Posterior vena cava (tissue), 2 donors: Measurements from ENCODE around the gene SPR. TPM values are rescaled to one million over a fixed set of nuclear protein-coding genes. Genes with fewer than 3 reads are reported as not detected.

Experiments
- DNase-seq: peaks from one replicate; pipeline ENCODE4 v3.0.0-alpha.2; 2020; ENCODE audit warnings: low spot score
- intact Hi-C, 2 donors: fragments of 100-400 bp; cut with DNase I; formaldehyde crosslinking; loops; one replicate each; pipeline versions ENCODE4 v1.14.1 to v1.14.2; 2022 to 2023
- total RNA-seq, 2 donors: library from RNA; stranded (reverse); fragmentation: NEBNext Ultra II Directional; extraction: Animal tissue kit (Norgen Biotek cat#: 25700); gene quantifications; one replicate each; pipeline ENCODE4 v1.2.1, GENCODE V29; 2021
- donor health status: DM: yes; HTN: yes; CAD: no.
- donor health status: DM: yes; HTN: yes; CAD: no.

The SPR gene
- total RNA-seq, 2 donors from 2014 or later = 14.3 to 15.7 TPM

DNA sequence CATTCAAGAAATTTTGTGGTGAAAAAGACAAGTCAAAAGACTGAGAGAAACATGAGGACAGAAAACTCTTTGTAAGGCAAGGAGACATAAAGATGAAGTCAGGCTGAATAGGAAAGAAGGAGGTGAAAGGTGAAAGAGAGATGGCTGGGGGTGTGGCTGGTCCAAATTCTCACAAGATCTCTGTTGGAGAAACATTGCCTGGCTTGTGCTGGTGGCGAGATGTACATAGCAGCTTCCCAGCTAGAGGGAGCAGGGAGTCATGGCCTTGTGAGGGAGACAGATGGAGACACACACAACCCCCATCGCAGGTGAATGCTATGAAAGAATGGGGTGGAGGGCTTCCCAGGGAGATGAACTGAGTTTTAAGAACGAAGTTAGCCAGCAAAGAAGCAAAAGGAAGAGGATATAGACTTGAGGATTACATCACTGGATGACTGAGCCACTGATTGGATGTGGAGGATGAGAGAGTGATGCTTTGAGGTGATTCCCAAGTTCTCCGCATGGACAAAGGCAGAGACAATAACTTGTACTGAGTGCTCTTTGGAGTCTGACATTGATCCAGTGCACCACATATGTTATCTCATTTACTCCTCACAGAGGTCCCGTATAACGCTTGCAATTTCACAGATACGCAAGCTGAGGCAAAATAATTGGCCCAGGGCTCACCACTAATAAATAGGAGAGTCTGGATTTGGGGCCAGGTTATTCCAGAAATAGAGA, 26.4 kb downstream of the SPR start:
- intact Hi-C loops = no loop called here
- no peak for DNase-seq

DNA sequence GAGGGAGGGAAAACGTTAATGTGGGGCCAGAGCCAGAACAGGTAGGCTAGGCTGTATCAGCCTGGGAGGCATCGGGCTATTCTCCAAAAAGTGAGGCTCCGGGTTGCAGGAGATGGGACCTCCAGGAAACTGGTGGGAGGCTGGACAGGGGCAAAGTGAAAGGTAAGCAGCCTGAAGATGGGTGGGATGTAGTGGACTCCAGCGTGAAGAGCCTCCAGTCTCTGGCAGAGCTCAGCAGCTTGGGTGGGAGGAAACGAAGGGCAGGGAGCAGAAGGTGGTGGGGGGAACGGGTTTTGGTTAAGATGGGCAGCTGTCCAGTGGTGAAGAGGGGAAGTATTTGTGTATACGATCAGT, 27.0 kb downstream of the SPR start:
- intact Hi-C loops = no loop called here
- no peak for DNase-seq

DNA sequence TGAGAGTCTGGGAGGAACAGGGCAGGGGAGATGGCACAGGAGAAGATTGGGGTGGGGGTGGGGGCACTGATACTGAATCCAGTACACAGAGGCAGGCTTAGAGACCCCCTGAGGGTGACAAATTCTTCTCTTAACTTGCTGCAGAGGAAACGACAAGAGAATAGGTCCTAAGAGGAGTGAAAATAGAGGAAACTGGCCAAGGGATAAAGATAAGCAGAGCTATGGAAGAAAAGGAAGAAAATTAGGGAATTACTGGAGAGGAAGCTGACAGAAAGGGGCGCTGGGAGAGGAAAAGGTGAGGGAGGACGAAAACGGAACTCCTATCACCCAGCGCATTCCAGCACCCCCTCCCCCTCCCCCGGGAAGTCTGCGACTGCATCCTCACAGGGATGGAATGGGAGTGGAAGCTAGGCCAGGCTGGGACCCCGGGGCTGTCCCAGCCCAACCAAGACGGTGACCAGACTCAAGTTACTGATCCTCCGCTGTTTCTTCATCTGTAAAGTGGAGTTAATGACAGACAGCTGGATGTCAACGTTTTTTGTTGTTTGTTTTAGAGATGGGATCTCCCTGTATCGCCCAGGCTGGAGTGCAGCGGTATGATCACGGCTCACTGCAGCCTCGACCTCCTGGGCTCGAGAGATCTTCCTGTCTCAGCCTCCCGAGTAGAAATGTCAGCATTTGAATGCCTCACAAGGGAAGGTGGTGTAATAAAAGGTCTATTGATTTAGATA, 27.5 kb downstream of the SPR start:
- intact Hi-C loops = no loop called here
- DNase-seq = no peak

DNA sequence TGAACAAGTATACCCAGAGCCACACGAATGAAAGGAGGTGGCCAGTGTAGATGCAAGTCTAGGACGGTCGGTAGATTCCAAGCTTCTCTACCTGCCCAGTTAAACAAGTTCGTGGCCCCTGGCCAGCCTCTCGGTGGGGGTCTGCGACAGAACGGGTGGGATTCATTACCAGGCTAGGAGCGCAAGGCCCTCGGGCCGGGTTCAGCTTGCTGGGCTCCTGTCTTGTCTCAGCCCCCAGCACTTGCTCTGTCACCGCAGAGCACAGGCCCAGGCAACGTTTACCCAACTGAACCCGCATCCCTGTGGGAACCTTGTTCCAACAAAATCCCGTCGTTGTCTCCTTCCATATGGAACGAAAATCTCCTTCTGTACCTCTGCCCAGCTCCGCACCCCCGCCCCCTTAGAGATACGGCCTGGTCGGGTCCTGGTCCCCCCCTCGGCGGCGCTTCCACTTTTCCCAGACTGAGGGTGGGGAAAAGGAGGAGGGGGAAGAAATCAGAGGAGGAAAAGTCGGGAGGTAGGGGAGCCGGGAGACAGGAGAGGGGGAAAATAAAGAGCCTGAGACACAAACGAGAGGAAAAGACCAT, 28.2 kb downstream of the SPR start:
- intact Hi-C loops = no loop called here
- DNase-seq = no peak

DNA sequence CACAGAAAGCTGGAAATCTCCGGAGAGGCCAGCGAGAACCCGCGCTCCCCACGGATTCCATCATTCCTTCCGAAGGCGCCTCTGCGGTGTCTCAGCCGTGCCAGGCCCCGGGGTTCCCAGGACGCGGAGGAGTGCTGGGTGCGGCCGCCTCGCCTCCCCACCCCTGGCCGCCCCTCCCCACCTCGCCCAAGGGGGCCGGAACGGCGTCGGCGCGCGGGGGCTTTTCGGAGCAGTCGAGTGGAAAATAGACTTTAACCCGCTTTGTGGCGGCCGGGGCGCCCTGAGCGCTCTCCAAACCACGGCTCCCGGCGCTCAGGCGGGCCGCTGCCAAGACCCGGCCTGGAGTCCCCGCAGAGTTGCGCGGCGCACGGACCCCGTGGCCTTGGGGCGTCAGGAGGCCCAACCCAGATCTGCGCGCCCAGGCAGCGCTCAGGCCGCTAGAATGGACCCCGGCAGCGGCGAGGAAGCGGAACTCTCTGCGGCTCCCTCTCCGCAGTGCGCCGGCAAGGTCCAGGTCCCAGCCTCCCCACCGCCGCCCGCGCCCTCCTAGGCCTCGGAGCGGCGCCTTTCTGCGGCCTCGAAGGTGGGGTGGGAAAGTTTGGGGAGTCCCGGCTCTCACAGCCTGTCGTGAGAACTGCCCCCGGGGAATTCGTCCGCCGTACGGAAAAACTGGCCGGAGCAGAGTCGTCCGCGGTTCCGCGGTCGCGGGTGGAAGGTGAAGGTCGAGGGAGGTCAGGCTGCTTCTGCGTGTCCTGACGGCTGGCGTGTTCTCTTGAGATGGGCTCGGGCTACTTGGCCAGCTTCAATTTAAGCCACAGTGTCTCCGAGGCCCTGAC, 28.9 kb downstream of the SPR start:
- intact Hi-C loops = no loop called here

DNA sequence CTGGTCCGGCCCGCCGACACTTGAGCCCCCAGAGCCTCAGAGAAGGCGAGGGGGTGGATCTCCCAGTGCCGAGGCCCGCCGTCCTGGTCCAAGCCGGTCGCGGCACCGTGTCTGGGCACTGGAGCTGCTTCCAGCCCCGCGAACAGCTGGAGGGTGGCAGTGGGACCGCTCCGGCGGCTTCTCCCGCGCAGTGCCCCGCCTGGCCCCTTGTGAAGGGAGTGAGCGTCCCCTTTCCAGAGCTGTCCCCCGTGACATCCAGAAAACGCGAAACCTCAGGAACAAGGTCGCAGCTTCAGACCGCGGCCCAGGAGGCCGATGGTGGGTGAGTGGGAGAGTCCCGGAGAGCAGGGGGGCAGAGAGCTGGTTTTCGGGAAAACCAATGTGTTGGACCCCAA, 29.5 kb downstream of the SPR start:
- DNase-seq = no peak
- intact Hi-C loops = no loop called here

More for the DNA sequence above, 28.9 kb downstream of the SPR start:
- DNase-seq = no peak

DNA sequence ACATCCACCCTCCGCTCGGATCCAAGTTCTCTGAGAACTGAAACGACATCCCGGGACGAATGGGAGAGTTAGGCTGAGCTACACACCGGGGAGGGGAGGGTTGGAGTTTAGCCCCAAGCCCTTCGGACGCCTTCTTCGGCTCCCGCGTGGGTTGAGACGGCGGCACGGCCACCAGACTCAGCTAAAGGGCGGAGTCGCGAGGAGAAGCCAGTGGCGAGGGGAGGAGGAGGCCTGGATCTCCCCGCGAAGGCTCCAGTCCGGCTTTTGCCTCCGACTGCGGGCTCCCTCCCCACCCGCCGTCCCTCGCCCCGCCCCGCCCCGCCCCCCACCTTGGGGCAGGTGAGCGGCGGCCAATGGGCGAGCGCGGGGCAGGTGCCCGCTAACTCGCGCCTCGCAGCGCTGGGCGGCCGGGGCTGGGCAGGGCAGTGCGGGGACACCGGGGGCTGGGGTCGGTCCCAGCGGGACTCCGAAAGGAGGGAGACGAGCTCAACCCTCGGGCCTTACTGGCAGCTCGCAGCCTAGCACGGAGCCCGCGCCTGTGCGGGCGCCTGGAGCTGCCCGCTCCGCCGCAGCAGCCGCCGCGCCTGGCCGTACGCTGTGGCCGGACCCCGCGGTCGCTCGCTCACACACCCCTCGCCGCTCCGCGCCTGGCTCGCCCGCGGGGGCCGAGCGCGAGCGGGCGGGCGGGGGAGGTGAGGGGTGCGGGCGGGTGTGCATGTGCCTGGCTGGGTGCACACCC, 30.1 kb downstream of the SPR start, which contains the start of gene EMX1:
EMX1 (plus strand) TSS at position 382 of the 739 bp plus-strand sequence; CDS start at position 716, 334 bp downstream.
- intact Hi-C loops = no loop called here
- no peak for DNase-seq

DNA sequence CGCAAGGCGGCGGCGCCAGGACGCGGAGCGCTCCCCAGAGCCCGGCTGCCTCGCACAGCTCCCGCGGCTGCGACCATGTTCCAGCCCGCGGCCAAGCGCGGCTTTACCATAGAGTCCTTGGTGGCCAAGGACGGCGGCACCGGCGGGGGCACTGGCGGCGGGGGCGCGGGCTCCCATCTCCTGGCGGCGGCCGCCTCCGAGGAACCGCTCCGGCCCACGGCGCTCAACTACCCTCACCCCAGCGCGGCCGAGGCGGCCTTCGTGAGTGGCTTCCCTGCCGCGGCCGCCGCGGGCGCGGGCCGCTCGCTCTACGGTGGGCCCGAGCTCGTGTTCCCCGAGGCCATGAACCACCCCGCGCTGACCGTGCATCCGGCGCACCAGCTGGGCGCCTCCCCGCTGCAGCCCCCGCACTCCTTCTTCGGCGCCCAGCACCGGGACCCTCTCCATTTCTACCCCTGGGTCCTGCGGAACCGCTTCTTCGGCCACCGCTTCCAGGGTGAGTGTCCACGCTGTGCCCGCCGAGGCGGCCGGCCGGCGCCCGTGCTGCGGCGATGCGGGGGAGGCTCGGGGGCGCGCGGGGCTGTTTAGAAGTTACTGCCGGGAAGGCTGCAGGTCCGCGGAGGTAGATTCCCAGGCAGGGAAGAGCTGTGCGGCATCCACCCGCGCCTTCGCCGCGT, 30.8 kb downstream of the SPR start:
- intact Hi-C loops = no loop called here
- DNase-seq = no peak

DNA sequence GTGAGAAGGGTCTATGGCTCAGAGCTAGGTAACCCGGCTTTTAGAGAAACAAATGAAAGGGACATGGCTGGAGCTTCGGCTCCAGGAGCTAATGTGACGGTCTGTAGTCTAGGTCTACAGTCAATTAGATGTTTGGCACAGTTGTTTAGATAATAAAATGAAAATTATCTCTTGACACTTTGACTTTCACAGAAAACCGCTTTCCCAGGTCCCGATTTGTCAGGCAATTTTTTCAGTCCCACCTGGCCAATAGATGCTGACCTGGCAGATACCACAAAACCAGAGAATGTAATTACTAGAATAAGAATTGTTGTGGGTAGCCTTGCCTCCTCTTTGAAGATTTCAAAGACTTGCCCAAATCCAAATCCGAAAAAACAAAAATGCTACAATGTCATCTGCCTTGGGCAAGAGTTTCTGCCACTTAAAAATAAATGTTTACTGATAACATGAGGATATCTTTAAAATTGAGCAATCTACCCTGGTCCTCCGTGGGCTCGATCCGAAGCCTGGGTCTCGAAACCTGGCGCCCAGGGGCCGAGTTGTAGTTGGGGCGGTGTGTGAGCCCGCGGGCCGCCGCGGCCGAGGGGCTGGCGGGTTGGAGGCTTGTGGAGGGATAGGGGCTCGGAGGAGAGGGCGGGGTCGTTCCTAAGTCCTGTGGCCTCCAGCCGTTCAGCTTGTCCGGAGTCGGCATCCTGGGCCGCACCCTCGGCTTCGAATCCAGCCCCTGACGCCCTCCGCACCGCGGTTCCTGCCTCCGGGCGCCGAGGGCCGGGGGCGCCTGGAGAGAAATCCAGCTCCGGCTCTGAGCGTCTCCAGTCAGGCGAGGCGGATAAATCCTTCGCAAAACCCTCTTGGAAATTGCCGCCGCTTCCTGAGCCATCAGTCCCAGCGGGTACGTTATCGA, 32.5 kb downstream of the SPR start:
- DNase-seq = no peak
- intact Hi-C loops = no loop called here

DNA sequence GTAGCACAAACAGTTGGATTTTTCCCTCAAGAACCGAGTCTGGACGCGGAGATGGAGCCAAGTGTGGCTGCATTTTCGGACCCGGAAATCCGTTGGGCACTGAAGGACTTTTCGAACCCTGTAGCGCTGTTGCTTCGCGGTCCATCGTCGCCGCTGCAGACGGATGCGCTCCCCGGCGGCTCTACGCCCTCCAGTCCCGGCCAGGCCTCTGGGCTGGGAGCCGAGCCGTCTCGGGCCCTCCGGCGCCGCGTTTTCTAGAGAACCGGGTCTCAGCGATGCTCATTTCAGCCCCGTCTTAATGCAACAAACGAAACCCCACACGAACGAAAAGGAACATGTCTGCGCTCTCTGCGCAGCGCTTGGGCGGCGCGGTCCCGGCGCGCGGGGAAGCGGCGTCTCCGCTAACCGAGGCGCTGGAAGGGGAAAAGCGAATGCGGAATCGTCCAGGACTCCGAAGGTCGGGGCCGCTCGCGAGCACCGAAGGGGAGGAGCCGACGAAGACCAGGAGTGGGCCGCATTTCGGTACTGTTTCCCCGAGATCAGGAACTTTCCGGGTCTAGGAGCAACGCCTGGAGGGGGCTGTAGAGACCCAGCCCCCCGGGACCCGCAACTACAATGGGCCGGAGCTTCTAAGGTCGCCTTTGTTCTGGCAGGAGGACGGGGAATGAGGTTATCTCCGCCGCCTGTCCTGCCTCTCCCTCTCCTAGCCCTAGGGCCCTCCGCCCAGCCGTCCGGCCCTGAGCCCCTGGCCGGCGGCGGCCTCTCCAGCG, 33.3 kb downstream of the SPR start:
- no peak for DNase-seq
- intact Hi-C loops = no loop called here

DNA sequence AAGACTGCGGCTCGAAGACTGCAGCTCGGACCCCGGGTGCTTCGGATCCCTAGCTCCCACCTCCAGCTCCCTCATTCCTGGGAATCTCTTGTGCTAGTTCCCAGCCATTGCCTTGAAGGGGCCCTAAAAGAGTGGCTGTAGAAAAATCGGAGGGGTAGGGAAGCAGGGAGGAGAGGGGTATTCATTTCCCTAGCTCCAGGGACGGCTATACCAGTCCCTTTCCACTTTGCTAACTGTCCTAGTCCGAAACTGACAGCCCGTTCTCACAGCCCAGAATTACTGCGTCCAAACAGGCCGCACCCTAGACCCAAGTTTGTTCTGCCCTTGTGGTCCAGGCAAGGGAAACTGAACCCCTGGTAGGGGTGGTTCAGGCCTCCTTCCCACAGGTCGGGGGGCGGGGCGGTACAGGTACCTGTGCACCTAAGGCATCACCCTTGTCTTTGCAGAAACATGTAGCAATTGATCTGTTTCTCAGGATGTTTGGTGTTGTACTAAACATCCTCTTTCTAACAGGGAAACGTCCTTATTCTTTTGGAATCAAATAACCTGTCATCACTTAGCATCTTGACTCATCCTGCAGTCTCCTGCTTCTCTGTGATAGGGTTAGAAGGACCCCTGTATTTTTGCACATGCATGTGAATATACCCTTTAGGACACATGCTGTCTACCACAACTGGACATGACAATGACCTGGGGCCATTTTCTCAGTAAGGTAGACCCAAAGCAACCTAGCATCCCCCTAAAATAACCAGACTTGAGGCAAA, 34.1 kb downstream of the SPR start:
- intact Hi-C loops = no loop called here
- DNase-seq = no peak

DNA sequence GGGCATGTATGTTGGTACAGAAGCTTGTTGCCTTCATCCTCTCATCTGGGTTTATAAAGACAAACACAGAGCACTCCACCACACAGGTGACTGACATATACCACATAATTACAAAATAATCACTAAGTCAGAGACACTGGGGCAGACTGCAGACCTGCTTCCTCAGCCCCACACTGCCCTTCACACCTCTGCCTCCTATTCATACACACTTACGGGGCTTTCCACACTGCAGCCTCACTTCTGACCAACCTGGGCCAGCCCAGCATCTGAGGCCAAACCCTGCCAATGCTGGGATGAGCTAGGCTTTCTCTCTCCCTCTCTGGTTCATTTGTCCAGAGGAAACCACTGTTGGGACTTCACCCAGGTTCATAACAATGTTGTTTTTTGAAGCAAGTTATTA, 34.6 kb downstream of the SPR start:
- intact Hi-C loops = no loop called here
- DNase-seq = no peak

DNA sequence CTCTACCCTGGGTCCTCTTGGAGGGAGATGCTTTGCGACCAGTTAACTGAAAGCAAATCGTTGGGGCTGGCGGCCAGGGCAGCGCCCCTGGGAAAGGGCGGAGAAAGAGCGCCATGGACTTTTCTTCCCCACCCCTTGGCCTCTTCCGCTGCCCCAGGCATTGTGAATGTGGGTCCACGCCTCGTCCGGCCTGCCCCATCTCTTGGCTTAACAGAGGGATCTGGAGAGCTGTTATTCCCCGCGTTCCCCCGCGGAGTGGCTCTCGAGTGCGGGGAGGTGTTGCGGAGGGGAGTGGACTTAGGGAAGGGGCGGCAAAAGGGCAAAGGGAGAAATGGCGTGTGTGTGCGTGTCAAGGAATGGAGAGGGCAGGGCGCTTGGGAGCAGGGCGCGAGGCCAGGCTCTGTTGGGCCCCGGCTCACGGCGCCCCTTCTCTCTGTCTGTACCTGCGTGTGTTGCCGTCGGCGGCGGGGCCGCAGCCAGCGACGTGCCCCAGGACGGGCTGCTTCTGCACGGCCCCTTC, 36.7 kb downstream of the SPR start:
- intact Hi-C loops = no loop called here
- no peak for DNase-seq

DNA sequence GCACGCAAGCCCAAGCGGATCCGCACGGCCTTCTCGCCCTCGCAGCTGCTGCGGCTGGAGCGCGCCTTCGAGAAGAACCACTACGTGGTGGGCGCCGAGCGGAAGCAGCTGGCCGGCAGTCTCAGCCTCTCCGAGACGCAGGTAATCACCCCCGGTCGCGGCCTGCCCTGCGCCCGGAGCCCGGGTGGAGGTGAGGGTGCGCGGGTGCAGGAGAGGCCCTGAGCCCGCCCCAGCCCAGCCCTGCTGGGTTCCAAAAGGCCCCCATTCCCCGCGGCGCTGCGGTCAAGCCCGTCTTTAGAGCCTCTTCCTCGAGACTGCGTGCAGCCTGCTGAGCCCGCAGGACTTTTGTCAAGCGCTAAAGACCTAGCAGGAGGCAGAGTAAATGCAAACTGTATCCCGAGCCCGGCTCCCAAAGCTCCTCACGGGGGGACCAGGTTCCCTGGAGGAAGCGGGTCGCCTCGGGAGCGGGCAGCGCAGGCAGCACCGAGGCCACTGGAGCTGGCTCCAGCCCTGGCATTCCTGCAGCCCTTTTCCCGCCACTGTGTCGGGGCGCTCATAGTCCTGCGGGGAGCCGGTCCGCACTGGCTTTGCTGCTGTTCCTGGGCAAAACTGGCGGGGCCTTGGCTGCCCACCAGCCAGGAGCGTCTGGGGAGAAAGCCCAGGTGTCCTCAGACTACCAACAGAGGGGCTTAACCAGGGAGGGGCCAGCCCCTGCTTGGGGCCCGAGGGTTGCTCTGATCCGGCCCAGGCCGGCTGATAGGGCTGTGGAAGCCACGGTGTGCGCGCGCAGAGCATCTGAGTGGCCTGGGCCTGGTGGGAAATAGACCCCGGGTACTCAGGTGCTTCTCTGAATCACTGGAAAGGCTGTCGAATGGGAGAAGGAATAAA, 37.4 kb downstream of the SPR start:
- intact Hi-C loops = no loop called here
- DNase-seq = peak; percentile 58

DNA sequence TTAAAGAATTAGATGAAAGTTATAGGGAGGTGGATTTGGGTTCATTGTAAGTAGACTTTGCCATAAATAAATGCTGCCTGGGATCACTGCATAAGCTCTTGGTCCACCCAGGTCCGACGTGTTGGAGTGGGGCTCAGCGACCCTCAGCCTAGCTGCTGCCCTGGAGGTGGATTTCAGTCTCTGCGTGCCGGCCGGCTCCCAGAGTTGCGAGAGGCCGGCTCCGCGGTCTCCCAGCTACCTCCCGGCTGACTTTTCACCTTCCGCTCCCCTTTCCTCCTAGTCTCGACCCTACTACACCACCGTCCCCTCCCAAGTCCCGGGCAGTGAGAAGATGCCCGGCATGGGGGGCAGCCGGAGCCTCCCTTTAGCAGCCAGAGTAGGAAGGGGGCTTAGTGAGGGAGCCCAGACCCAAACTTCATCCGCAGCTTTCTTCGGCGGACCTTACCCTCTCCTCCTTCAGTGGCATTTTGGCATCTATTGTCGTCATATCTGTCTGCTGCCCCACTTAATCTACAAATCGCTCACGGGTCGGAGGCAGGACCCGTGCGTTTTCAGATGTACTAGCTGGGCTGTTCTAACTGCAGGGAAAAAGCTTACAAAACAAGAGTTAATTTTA, 38.2 kb downstream of the SPR start:
- peak; percentile 41 for DNase-seq
- intact Hi-C loops = no loop called here
